Left ventricle myocardium superior (tissue), 1 donor: ENCODE data around the gene FBXO42. TPM values are rescaled to one million over a fixed set of nuclear protein-coding genes. Genes with fewer than 3 reads are reported as not detected.
A peak's percentile ranks its signal among the peaks of the same experiment; 100 is the strongest.
"Not testable (repeated sequence)": the region's sequence is repeated elsewhere in the genome, so short reads cannot be mapped to it uniquely, and the experiment has no call there.

ENCODE experiments used
- ATAC-seq: fragments of 200-7000 bp; cut with Tn5 transposase; one replicate; pipeline ENCODE4 v1.9.1; 2020; ENCODE audit warnings: mild to moderate bottlenecking, moderate library complexity
- DNase-seq: peaks from one replicate; pipeline ENCODE4 v3.0.0-alpha.2; 2020
- intact Hi-C: fragments of 100-400 bp; cut with micrococcal nuclease; formaldehyde crosslinking; loops from one replicate; pipeline ENCODE4 v1.11.0; 2022
- total RNA-seq: library from RNA; stranded (reverse); fragmentation: NEBNext Ultra II Directional; extraction: Animal tissue kit (Norgen Biotek cat#: 25700); gene quantifications from one replicate; pipeline ENCODE4 v1.2.1, GENCODE V29; 2021
- donor health status: DM: no; HTN: yes; CAD: no; lungs with severe emphysema.

The FBXO42 gene
- total RNA-seq, 1 donor from 2014 or later, result 23.1 TPM

DNA sequence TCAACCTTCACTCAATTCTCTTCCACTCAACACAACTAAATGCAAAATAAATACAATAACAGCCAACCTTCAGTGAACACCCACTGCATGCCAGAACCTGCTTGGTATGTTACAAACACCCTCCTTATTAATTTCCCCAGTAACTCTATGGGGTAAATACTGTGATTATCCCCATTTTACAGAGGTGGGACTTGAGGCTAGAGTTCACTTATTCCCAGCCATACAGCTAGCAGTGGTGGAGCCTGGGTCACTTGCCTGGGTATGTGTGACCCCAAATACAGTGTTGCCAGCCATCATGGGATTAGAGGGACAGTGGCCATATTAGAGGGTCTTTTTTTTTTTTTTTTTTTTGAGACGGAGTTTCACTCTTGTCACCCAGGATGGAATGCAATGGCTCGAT lies 116.9 kb downstream of the FBXO42 start:
- ATAC-seq (no peak), DNase-seq (peak; percentile 6)
- intact Hi-C loops, result no loop called here

DNA sequence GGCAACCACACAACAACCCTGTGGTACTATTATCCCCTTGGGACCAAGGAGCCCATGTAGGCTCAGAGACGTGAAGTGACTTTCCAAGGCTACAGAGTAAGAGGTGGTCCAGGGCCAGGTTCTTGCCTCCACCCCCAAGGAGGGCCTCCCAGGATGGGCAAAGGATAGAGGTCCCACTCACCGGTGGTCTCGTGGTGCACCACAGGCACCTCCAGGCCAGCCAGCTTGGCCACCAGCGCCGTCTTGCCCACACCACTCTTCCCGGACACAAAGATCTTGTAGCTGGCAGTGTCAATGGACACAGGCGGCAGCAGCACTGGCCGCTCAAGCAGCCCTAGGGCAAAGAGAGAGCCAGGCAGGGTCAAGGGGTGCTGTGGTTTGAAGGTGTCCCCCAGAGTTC lies 118.8 kb downstream of the FBXO42 start:
- DNase-seq, result peak; percentile 16
- intact Hi-C loops, result no loop called here
- ATAC-seq, result no peak

DNA sequence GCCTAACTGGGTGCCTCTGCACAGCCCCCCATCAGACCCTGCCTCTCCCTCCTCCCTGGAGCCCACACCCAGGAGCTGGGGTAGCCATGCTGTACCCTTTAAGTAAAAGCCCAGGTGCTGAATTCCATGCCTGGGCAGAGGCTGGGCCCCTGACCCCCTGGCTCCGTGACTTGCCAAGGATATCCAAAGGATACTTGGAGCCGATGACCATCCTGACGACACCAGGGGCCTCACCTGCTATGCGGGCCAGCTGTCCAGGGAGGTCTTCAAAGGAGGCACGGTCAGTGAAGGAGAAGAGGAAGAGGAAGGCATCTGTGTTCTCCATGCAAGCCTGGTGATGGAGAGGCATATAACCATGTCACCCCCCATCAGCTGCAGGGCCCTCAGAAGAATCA lies 120.0 kb downstream of the FBXO42 start:
- DNase-seq, result peak; percentile 15
- no peak for ATAC-seq

DNA sequence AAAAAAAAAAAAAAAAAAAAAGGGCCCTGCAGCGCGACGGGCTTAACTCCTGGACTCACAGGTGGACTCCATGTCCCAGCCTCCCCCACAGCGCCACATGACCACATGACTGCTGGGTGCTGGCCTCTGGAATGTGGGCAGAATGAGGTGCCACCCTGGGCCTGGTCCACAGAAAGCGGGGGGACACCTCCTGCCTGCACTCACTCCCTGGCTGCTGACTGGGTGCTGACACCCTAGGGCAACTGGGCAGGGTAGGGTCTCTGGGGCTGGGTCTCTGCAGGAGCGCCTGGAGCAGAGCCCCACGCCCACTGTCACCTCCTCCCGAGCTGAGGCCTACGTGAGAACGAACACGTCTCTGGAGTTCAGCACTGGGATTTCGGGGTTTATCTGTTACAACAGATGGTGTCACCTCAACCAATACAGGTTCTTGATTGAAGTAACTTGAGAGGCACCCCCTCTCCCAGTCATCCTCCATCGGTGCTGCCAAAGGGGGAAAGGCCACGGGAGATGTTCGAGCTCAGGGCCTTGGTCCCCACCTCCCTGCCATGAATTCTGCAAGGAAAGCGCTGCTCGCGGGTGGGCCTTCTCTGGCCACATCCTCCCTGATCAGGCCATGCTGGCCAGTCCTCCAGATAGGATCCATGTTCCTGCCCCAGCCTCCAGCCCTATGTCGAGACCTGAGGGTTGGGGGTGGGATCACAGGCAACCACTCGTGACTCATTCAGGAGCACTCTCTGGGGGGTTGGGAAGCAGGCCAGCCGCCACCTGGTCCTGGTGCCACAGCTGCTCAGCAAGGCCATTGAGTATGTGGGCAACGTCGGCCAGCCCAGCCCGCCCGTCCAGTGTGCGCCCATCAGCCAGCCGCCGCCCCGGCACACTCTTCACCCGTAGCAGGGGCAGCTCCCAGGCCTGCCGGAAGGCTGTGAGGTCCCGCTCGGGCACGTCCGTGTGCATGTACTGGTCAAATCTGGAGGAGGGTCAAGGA lies 120.7 kb downstream of the FBXO42 start:
- intact Hi-C loops, result no loop called here
- no peak for ATAC-seq
- DNase-seq, result peak; percentile 25

More for the DNA sequence above, 120.0 kb downstream of the FBXO42 start:
- intact Hi-C loops, result no loop called here

DNA sequence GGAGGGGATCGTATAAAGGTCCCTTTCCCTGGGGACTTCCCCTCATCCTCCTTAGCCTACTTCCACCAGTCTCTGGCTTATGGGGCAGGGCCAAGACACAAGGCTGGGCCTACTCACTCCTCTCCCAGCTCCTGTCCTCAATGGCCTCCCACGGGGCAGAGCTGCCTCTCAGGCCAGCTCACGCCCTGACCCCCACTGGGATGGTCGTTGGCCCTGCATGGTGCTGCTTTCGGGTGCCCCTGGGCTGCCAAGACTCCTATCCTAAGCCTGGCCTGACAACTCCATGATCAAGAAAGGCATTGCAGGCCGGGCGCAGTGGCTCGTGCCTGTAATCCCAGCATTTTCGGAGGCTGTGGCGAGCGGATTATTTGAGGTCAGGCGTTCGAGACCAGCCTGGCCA lies 121.5 kb downstream of the FBXO42 start:
- DNase-seq, result peak; percentile 25
- no peak for ATAC-seq
- intact Hi-C loops, result no loop called here

DNA sequence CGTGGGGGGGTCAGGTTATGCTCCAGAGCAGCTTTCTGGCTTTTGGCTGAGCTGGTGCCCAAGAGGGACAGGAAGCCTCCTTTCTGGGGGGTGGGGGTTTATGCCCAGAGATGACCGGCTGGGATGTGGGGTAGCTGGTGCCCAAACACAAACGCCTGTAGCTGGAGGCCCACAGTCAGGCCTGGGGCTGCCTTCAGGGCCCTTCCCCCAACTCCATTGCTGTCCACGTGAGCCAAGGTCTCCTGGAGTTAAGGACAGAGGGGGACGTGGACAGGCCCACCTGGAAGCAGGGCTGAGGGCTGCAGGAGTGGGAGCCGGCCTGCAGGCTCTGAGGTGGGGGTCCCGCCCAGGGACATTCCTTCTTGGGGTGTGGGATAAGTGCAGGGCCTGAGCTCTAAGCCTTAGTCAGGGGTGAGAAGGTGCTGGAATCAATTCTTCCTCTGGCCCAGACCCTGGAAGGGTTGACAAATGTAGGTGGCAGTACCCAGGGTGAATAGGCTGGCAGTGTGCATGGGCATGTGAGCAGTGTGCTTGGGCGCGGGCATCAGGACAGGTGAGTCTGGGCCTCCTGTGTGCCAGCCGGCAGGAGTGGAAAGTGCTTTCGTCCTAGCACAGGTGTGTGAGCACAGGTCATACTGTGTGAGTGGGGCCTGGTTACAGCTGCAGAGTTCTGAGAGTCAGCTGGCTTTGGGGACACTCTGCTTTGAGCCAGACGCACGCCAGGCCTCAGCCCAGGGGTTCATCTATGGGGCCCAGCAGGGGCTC lies 122.1 kb downstream of the FBXO42 start:
- ATAC-seq (no peak), DNase-seq (peak; percentile 10)
- intact Hi-C loops, result no loop called here

DNA sequence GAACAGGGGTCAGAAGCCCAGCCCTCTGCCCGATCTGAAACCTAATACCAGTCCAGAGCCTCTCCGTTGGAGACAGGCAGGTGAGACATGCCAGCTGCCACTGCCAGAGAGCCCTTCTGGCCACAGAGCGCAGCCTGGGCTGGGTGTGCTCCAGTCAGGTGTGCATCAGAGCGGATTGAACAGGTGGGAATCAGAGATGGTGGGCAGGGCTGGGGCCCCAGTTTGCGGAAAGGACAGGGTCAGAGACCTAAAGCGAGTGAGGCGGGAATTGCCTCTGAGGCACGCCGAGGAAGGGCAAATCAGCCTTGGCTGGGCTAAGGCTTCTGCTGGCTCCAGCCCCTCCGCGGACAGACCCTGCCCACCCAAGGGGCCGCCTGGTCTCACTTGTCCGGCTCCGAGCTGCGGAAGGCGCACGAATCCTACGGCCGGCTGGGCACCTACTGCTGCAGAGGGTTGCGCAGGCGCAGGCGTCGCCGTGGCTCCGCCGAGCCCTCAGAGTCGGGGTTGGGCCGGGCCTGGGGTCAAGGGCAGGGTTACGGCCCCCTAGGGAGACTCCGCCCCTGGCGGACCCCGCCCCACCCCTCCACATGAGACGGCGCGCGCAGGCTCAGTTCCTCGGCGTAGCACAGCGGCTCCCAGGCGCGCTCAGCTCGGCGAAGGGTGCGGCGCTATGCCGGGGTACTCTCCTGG lies 125.6 kb downstream of the FBXO42 start:
- intact Hi-C loops, result no loop called here
- peak; percentile 84 for DNase-seq
- peak; percentile 91 for ATAC-seq

DNA sequence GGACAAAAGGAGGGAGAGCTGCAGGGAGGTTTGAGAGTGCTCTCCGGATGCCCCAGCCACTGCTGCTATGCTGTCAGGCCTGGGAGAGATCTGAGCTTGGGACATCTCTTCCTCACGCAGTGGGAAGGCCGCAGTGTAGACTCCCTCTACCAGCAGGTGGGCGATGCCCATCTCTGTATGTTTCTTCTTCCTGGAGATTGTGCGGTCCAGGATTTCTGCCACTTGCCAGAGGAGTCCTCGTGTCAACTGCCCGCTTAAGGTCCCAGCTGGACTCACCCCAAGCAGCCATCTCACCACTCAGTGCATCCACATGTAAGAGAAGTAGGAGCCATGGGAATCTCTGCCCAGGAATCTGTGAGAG lies 126.2 kb downstream of the FBXO42 start:
- intact Hi-C loops, result no loop called here
- no peak for ATAC-seq
- DNase-seq, result peak; percentile 10

DNA sequence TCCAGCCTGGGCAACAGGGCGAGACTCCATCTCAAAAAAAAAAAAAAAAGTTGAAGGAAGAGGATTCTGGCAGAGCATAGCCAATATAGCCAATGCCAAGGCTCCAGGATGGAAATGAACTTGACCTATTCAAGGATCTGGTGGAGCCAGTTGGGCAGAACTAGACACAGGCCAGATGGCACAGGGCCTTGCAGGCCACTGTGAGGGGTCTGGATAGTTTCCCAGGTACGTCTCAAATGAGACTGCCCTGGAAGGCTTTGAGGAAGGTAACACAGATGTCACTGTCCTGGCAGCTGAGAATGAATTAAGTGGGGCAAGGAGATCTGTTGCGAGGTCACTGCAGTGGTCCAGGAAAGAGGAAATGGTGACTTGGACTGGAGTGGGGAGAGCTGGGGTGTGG lies 127.8 kb downstream of the FBXO42 start:
- ATAC-seq (no peak), DNase-seq (no peak)
- intact Hi-C loops, result no loop called here

DNA sequence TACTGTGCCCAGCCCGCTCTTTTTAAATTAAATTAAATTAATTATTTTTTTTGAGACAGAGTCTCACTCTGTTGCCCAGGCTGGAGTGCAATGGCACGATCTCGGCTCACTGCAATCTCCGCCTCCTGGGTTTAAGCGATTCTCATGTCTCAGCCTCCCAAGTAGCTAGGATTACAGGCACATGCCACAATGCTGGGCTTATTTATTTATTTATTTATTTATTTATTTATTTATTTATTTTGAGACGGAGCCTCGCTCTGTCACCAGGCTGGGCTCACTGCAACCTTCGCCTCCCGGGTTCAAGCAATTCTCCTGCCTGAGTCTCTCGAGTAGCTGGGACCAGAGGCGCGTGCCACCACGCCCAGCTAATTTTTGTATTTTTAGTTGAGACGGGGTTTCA lies 129.6 kb downstream of the FBXO42 start:
- intact Hi-C loops, ATAC-seq, DNase-seq: not testable (repeated sequence)

DNA sequence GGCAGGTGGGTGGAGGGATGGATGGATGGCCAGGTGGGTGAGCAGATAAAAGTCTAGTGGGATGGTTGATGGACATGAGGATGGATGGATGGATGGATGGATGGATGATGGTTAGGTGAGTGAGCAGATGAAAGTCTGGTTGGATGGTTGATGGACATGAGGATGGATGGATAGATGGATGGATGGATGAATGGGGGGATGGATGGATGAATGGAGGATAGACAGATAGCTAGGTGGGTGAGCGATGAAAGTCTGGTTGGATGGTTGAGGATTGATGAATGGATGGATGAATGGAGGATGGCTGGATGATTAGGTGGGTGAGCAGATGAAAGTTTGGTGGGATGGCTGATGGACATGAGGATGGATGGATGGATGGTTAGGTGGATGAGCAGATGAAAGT lies 130.8 kb downstream of the FBXO42 start:
- intact Hi-C loops, result no loop called here
- ATAC-seq, result no peak
- no peak for DNase-seq

DNA sequence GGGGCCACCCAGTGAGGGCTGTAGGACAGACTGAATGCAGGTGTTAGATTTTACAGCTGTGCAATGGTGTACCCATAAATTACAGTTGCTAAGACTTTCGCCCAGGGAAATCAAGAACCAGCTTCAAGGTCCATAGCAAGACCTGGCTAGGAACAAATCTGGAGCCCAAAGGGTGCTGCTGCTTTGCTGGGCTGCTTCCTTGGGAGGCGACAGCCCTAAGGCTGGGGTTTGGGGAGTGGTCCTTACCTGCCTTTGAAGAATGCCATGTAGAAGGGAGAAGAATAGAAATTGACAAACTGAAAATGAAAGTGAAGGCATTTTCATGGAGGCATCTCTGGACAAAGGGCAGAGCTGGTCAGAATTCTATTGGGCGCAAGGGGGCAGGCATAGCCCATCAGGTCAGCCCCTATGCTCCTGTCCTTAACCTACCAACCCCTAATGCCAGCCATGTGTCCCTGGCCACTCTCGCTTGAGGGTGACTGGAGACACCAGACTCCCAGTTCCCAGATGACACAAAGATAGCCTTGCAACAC lies 132.2 kb downstream of the FBXO42 start:
- no peak for DNase-seq
- intact Hi-C loops, result no loop called here
- ATAC-seq, result no peak

DNA sequence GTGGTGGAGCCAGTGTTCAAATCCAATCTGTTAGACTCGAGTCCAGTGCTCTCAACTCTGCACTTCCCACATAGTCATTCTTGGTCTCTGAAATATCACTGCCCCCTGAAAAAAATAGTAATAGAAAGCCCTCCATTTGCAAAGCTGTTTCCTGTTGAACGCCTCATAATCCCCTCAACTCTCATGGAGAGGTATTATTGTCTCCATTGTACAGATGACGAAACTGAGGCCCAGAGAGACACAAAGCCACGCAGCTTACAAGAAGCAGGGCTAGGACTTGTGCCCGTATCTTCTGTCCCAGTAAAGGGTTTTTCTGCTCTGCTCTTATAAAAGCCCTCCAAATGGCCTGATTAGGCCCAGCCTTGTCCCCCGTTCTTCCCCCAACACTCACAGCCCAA lies 133.6 kb downstream of the FBXO42 start:
- intact Hi-C loops, result no loop called here
- no peak for DNase-seq
- no peak for ATAC-seq

DNA sequence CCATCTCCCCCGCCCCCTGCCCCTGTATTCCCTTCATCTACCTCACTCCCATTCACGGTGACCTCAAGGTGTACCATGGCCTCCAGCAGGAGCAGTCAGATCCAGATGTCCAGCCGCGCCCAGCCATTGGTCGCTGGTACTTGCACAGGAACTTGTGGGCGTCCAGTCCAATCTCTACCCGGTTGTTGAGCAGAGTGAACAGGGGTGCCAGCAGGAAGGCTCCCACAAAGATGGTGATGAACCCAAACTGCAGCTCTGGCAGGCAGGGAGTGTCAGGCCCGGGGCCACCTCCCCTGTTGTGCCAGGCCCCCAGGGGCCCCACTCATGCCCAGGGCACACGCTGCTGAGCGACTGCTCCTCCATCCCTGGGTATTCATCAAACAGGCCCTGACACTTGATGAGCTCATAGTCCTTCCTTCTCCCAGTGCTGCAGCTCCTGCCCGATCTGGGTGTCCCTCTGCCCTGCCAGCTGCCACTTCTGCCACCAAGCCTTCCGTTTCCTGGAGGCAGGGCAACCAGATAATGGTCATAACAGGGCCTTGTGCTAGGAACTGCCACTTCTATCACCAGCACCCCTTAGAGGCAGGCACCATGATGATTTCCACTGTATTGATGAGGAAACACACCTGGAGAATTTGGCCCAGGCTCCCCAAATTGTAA lies 134.1 kb downstream of the FBXO42 start:
- intact Hi-C loops, result no loop called here
- ATAC-seq (no peak), DNase-seq (no peak)

DNA sequence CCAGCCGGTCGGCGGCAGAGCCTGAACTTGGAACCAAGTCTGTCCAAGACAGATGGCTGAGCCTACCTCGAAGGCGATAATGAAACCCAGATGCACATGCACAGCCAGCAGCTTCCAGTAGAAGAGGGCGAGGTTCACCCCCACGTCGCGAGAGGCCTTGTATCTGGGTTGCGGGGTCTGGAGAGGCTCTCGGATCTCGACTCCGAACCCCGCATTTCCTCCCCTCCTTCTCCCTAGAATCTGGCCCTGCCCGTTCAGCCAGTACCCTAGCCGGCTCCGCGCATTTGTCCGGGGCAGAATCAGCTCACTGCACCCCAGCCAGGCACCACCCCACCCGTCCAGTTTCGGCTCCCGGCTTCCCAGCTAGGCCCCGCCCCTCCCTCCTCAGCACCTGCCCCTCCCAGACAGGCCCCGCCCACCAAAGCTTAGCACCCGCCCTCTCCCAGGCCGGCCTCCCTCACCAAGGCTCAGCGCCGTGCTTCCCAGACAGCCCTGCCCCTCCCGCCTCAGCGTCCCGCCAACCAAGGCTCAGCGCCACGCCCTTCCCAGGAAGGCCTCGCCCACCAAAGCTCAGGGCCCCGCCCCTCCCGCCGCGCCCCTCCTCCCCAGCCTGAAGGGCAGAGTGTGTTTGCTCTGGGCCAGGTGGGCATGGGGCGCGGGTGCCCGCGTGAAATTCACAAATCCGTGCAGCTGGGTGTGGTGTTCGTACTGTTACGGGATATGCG lies 135.1 kb downstream of the FBXO42 start:
- intact Hi-C loops, result no loop called here
- ATAC-seq (peak; percentile 98), DNase-seq (peak; percentile 99)

DNA sequence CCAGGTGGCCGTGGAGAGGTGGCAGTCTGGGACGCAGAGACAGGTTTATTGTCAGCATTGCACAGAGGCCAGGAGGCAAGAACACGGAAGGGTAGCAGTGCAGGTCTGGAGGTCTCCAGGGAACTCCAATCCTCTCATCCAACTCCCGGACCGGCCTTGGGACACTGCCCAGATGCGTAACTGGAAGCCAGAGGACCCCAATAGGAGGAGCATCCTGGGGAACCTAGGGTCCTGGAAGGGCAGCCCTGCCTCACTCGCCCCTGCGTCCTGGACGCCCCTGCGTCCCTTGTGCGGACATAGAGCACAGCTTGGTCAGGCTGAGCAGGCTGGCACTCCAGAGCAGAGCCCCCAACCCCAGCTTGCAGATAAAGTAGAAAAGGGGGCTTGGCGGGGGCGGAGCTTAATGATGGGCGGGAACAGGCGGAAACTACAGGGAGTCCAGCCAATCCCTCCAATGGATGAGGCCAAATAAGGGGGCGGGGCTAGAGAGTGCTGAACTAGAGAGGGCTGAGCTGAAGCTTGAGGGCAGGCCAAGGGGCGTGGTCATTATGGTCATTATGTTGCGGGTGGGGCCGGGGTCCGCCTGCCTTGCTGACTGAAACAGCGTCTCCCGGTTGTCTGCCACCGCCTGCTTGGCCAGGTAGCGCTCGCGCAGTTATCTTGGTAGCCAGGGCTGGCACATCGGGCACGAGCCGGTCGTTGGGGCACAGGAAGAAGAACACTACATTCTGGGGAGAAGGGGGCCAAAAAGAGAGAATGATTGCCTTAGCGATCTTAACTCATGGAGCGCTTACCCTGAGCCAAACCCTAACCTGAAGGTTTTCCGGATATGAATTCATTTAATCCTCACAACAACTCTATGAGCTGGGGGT lies 136.2 kb downstream of the FBXO42 start:
- ATAC-seq (peak; percentile 60), DNase-seq (peak; percentile 82)
- intact Hi-C loops, result no loop called here

DNA sequence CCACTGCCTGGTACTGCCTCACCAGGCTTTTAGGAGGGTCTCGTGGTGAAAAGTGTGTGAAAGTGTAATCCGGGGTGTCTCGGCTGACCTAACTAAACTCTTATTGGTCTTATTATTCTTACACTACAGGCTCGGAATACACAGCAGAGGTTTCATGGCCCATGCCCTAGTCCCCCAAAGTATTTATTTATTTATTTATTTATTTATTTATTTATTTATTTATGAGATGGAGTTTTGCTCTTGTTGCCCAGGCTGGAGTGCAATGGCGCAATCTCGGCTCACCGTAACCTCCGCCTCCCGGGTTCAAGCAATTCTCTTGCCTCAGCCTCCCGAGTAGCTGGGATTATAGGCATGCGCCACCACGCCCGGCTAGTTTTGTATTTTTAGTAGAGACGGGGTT lies 137.0 kb downstream of the FBXO42 start:
- intact Hi-C loops, ATAC-seq: not testable (repeated sequence)
- peak; percentile 18 for DNase-seq
